Memory B cell (primary cell): ENCODE results near the gene PTPN7.
"Not testable (repeated sequence)": the region's sequence is repeated elsewhere in the genome, so short reads cannot be mapped to it uniquely, and the experiment has no call there.

Source experiments
- ATAC-seq: fragments of 150-1000 bp; cut with Tn5 transposase; 2 replicates; pipeline ENCODE4 v1.10.0; 2021; ENCODE audit warnings: low read depth, mild to moderate bottlenecking, moderate library complexity
- DNase-seq, 2 donors: peaks; one replicate each; pipeline ENCODE4 v3.0.0; 2022; ENCODE audit warnings: low spot score in 2 of 2
- H3K27ac Mint-ChIP-seq: one replicate; pipeline ENCODE4 v1.8.0; 2022; ENCODE audit warnings: mild to moderate bottlenecking, moderate library complexity, mixed read lengths
- H3K27me3 Mint-ChIP-seq: one replicate; pipeline ENCODE4 v1.8.0; 2022; ENCODE audit warnings: mixed read lengths
- H3K36me3 Mint-ChIP-seq: one replicate; pipeline ENCODE4 v1.8.0; 2022; ENCODE audit warnings: mild to moderate bottlenecking, mixed read lengths
- H3K4me1 Mint-ChIP-seq: one replicate; pipeline ENCODE4 v1.8.0; 2022; ENCODE audit warnings: mixed read lengths
- H3K4me3 Mint-ChIP-seq: one replicate; pipeline ENCODE4 v1.8.0; 2022; ENCODE audit warnings: mild to moderate bottlenecking, moderate library complexity, mixed read lengths
- H3K9me3 Mint-ChIP-seq: one replicate; pipeline ENCODE4 v1.8.0; 2022; ENCODE audit warnings: mixed read lengths

The PTPN7 gene

GRCh38 chr1:202182040-202182877 is 21.9 kb upstream of the PTPN7 start:
- H3K27me3 Mint-ChIP-seq: peaks cover 18% of the 10 kb centered on the region
- DNase-seq (no peak), ATAC-seq (no peak)
- no peaks in the 10 kb centered on the region for H3K36me3 Mint-ChIP-seq
- H3K9me3 Mint-ChIP-seq: no peaks in the 10 kb centered on the region
- no peak overlapping the region for H3K27ac Mint-ChIP-seq
- peaks cover 18% of the 10 kb centered on the region for H3K4me1 Mint-ChIP-seq
- no peak overlapping the region for H3K4me3 Mint-ChIP-seq

GRCh38 chr1:202181586-202181985 is 21.2 kb upstream of the PTPN7 start:
- Mint-ChIP-seq H3K9me3 (no peaks in the 10 kb centered on the region), H3K36me3 (no peaks in the 10 kb centered on the region), H3K4me3 (no peak overlapping the region), H3K27ac (no peak overlapping the region), H3K4me1 (peaks cover 18% of the 10 kb centered on the region), H3K27me3 (peaks cover 14% of the 10 kb centered on the region)
- DNase-seq (no peak), ATAC-seq (no peak)

- H3K9me3 Mint-ChIP-seq, DNase-seq, ATAC-seq, H3K27ac Mint-ChIP-seq, H3K36me3 Mint-ChIP-seq, H3K4me3 Mint-ChIP-seq: not testable (repeated sequence)
- Mint-ChIP-seq H3K27me3 (peaks cover 12% of the 10 kb centered on the region), H3K4me1 (peaks cover 18% of the 10 kb centered on the region)
These were observed 20.3 kb upstream of the PTPN7 start for GRCh38 chr1:202180751-202181139.

GRCh38 chr1:202179828-202180750 is 19.7 kb upstream of the PTPN7 start:
- Mint-ChIP-seq H3K36me3 (no peaks in the 10 kb centered on the region), H3K27ac (no peak overlapping the region), H3K4me1 (peaks cover 18% of the 10 kb centered on the region), H3K27me3 (peaks cover 10% of the 10 kb centered on the region), H3K9me3 (no peaks in the 10 kb centered on the region), H3K4me3 (peak overlapping the region; percentile 66)
- ATAC-seq (peak; percentile 78), DNase-seq (no peak)

GRCh38 chr1:202176949-202177927 is 16.8 kb upstream of the PTPN7 start:
- H3K4me3 Mint-ChIP-seq: no peak overlapping the region
- DNase-seq (no peak), ATAC-seq (no peak)
- peaks cover 12% of the 10 kb centered on the region for H3K4me1 Mint-ChIP-seq
- no peaks in the 10 kb centered on the region for H3K27me3 Mint-ChIP-seq
- no peak overlapping the region for H3K27ac Mint-ChIP-seq
- no peaks in the 10 kb centered on the region for H3K9me3 Mint-ChIP-seq
- H3K36me3 Mint-ChIP-seq: no peaks in the 10 kb centered on the region

- no peaks in the 10 kb centered on the region for H3K36me3 Mint-ChIP-seq
- DNase-seq (no peak), ATAC-seq (no peak)
- H3K4me3 Mint-ChIP-seq: no peak overlapping the region
- H3K27ac Mint-ChIP-seq: no peak overlapping the region
- no peaks in the 10 kb centered on the region for H3K9me3 Mint-ChIP-seq
- peaks cover 2% of the 10 kb centered on the region for H3K4me1 Mint-ChIP-seq
- no peaks in the 10 kb centered on the region for H3K27me3 Mint-ChIP-seq
These were observed 13.6 kb upstream of the PTPN7 start for GRCh38 chr1:202173993-202174392.

- Mint-ChIP-seq H3K36me3 (no peaks in the 10 kb centered on the region), H3K9me3 (no peaks in the 10 kb centered on the region), H3K4me3 (no peak overlapping the region), H3K27me3 (no peaks in the 10 kb centered on the region), H3K27ac (no peak overlapping the region), H3K4me1 (peaks cover 2% of the 10 kb centered on the region)
- ATAC-seq (peak; percentile 34), DNase-seq (no peak)
These were observed 11.6 kb upstream of the PTPN7 start for GRCh38 chr1:202172015-202172355.

GRCh38 chr1:202171292-202172014 is 11.1 kb upstream of the PTPN7 start:
- Mint-ChIP-seq H3K9me3 (no peaks in the 10 kb centered on the region), H3K4me1 (peaks cover 5% of the 10 kb centered on the region), H3K36me3 (no peaks in the 10 kb centered on the region), H3K27me3 (no peaks in the 10 kb centered on the region), H3K4me3 (no peak overlapping the region), H3K27ac (no peak overlapping the region)
- ATAC-seq (no peak), DNase-seq (no peak)

GRCh38 chr1:202170726-202171125 is 10.3 kb upstream of the PTPN7 start:
- no peak overlapping the region for H3K4me3 Mint-ChIP-seq
- no peak overlapping the region for H3K27ac Mint-ChIP-seq
- H3K36me3 Mint-ChIP-seq: no peaks in the 10 kb centered on the region
- ATAC-seq: peak; percentile 39
- H3K4me1 Mint-ChIP-seq: peaks cover 5% of the 10 kb centered on the region
- no peaks in the 10 kb centered on the region for H3K9me3 Mint-ChIP-seq
- H3K27me3 Mint-ChIP-seq: no peaks in the 10 kb centered on the region
- DNase-seq: no peak

- H3K4me1 Mint-ChIP-seq: peaks cover 10% of the 10 kb centered on the region
- ATAC-seq (no peak), DNase-seq (no peak)
- H3K36me3 Mint-ChIP-seq: no peaks in the 10 kb centered on the region
- no peak overlapping the region for H3K27ac Mint-ChIP-seq
- no peaks in the 10 kb centered on the region for H3K9me3 Mint-ChIP-seq
- no peaks in the 10 kb centered on the region for H3K27me3 Mint-ChIP-seq
- no peak overlapping the region for H3K4me3 Mint-ChIP-seq
These were observed 8.5 kb upstream of the PTPN7 start for GRCh38 chr1:202168861-202169260.

- Mint-ChIP-seq H3K4me1 (peaks cover 14% of the 10 kb centered on the region), H3K27me3 (no peaks in the 10 kb centered on the region), H3K9me3 (no peaks in the 10 kb centered on the region), H3K4me3 (no peak overlapping the region), H3K27ac (no peak overlapping the region), H3K36me3 (no peaks in the 10 kb centered on the region)
- DNase-seq (no peak), ATAC-seq (no peak)
These were observed 7.5 kb upstream of the PTPN7 start for GRCh38 chr1:202167708-202168415.

- not testable (repeated sequence) for DNase-seq, H3K4me3 Mint-ChIP-seq, H3K9me3 Mint-ChIP-seq, H3K27ac Mint-ChIP-seq, ATAC-seq, H3K36me3 Mint-ChIP-seq, H3K27me3 Mint-ChIP-seq
- H3K4me1 Mint-ChIP-seq: peaks cover 23% of the 10 kb centered on the region
These were observed 6.7 kb upstream of the PTPN7 start for GRCh38 chr1:202167054-202167453.
